Body of pancreas (tissue), 4 donors: ENCODE results near the gene MNAT1. TPM values are rescaled to one million over a fixed set of nuclear protein-coding genes. Genes with fewer than 3 reads are reported as not detected.
"Not testable (repeated sequence)": the region's sequence is repeated elsewhere in the genome, so short reads cannot be mapped to it uniquely, and the experiment has no call there.

ENCODE experiments used
- ATAC-seq: fragments of 150-250 bp; one replicate; pipeline ENCODE4 v1.9.1; 2016
- DNase-seq, 4 donors: peaks; one replicate each; pipeline ENCODE4 v3.0.0-alpha.2; 2019
- H3K27ac ChIP-seq, 4 donors: fragments of 200-600 bp; sonication (generic); 1 replicate in 3 of 4; 2 replicates in 1 of 4; pipeline versions ENCODE4 v1.5.1 to v1.6.1; 2016 to 2019; ENCODE audit warnings: mild to moderate bottlenecking in 1 of 4, mixed read lengths in 1 of 4, moderate library complexity in 1 of 4
- H3K27me3 ChIP-seq, 2 donors: fragments of 200-600 bp; sonication (generic); one replicate each; pipeline ENCODE4 v1.6.0; 2016; ENCODE audit warnings: mild to moderate bottlenecking in 1 of 2
- H3K36me3 ChIP-seq, 2 donors: fragments of 200-600 bp; sonication (generic); replicated peaks in 1 of 2; 2 replicates each; pipeline ENCODE4 v1.5.1; 2016; ENCODE audit warnings: low read depth in 2 of 2; ENCODE audit not compliant: insufficient read depth in 1 of 2
- H3K4me1 ChIP-seq: fragments of 200-600 bp; sonication (generic); one replicate; pipeline ENCODE4 v1.6.0; 2016
- H3K4me3 ChIP-seq, 2 donors: fragments of 200-600 bp; sonication (generic); 1 replicate in 1 of 2; 2 replicates in 1 of 2; pipeline ENCODE4 v1.5.1; 2016 to 2019
- H3K9me3 ChIP-seq, 3 donors: fragments of 200-600 bp; sonication (generic); 1 replicate in 2 of 3; 2 replicates in 1 of 3; pipeline ENCODE4 v1.5.1; 2016
- CTCF ChIP-seq, 7 experiments: fragments of 450-650 bp in 4 of 7; fragments of 200-600 bp in 3 of 7; sonication (generic) in 3 of 7; IDR thresholded peaks; one replicate each; pipeline ENCODE4 v1.5.1; 2016 to 2019; ENCODE audit warnings: antibody characterized with exemption in 7 of 7
- POLR2A ChIP-seq, 3 donors: fragments of 450-650 bp; IDR thresholded peaks; one replicate each; pipeline ENCODE4 v1.6.1; 2016; ENCODE audit warnings: antibody characterized with exemption in 3 of 3, mild to moderate bottlenecking in 2 of 3
- WGBS, 2 donors: methylation state at CpG; one replicate each; pipeline ENCODE4 v1.1.5; 2017; 5-methylcytosine and 5-hydroxymethylcytosine counted together
- intact Hi-C: fragments of 100-400 bp; cut with DNase I; formaldehyde crosslinking; loops from one replicate; pipeline ENCODE4 v1.15.1; 2023
- total RNA-seq, 2 donors: library from RNA; depleted of rRNA; stranded (reverse); fragments of >200 nt; gene quantifications; one replicate each; pipeline ENCODE4 v1.1.0, GENCODE V29; 2016

The MNAT1 gene
- total RNA-seq, 2 donors from 2014 or later = 14.0 to 37.2 TPM

DNA sequence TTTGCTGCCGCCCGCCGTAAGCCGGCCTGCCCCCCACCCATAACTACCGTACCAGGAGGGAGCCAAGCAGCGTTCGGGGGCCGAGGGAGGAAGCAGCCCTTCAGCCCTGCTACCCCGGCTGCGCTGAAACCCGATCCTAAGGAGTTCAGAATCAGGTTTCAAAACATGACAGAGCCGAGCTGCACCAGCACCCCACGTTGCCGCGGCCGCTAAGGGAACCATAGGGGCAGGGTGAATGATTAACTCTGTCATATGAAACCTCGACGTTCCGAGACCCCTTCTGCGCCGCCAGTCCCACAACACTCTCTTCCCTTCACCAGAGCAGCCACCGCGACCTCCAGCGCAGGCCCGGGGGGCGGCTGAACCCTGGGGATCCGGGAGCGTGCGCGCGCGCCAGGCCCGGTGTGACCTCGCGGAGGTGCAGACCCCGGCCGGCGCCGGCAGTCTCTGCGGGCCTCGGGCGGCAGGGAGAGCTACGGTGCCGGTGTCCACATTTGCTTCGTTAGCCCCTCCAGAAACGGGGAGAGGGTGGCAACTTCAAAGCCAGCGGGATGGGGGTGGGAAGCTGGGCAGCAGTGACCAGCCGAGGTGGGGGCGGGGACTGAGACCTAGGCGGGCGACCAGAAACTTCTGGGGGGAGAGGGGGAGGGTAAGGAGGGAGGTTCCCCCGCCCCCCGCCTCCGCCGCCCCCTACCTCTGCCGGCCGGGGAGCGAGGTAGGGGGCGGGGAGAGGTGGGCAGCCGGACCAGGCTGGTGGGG lies 12.0 kb upstream of the MNAT1 start:
- peak overlapping the region; percentile 82 to 86 for H3K4me3 ChIP-seq
- no peaks in the 10 kb centered on the region for H3K27me3 ChIP-seq
- H3K4me1 ChIP-seq = peaks cover 23% of the 10 kb centered on the region
- ATAC-seq (peak; percentile 47), DNase-seq (peak; percentile 45 to 73 (median 62))
- TF ChIP-seq CTCF (IDR thresholded peaks at IDR 0.05) (no peak), POLR2A (IDR thresholded peaks at IDR 0.05) (peak in 2 of 3 donors; percentile 19 to 38)
- intact Hi-C loops = no loop called here
- H3K27ac ChIP-seq = peak overlapping the region; percentile 64 to 82 (median 76)
- WGBS, 2 donors = 0 to 1% methylated on average over 23 to 53 of the region's 60 CpGs
- H3K9me3 ChIP-seq = no peaks in the 10 kb centered on the region
- H3K36me3 ChIP-seq = no peaks in the 10 kb centered on the region

GRCh38 chr14:60723116-60723906 lies 11.2 kb upstream of the MNAT1 start:
- 0 to 1% methylated on average over 17 to 45 of the region's 78 CpGs for WGBS, 2 donors
- no peaks in the 10 kb centered on the region for H3K27me3 ChIP-seq
- ATAC-seq (peak; percentile 52), DNase-seq (peak; percentile 51 to 61 (median 54))
- H3K27ac ChIP-seq = peak overlapping the region; percentile 64 to 82 (median 76)
- no peak for TF ChIP-seq CTCF (IDR thresholded peaks at IDR 0.05)
- TF ChIP-seq POLR2A (IDR thresholded peaks at IDR 0.05) = peak in 2 of 3 donors; percentile 23 to 57
- intact Hi-C loops = no loop called here
- no peaks in the 10 kb centered on the region for H3K36me3 ChIP-seq
- peak overlapping the region; percentile 82 to 86 for H3K4me3 ChIP-seq
- H3K4me1 ChIP-seq = peaks cover 23% of the 10 kb centered on the region
- H3K9me3 ChIP-seq = no peaks in the 10 kb centered on the region

- Histone ChIP-seq H3K4me1 (peaks cover 23% of the 10 kb centered on the region), H3K4me3 (peak within 1 kb of the TSS; percentile 82 to 86), H3K27me3 (no peaks in the 10 kb centered on the region), H3K27ac (peak within 1 kb of the TSS; percentile 64 to 82 (median 76)), H3K36me3 (no peaks in the 10 kb centered on the region), H3K9me3 (no peaks in the 10 kb centered on the region)
- DNase-seq (peak; percentile 77 to 86 (median 82)), ATAC-seq (peak; percentile 84)
- WGBS, 2 donors = 2% methylated on average over 35 to 36 of the region's 36 CpGs
- TF ChIP-seq POLR2A (IDR thresholded peaks at IDR 0.05) (peak; percentile 51 to 83 (median 81)), CTCF (IDR thresholded peaks at IDR 0.05) (peak in 1 of 7 experiments; percentile 10)
- intact Hi-C loops = no loop called here
These were observed 10.5 kb upstream of the MNAT1 start, which contains the start of gene SIX4 for GRCh38 chr14:60723907-60724618. Gene SIX4, minus strand, starts transcription at chr14:60724351. Its CDS starts 277 bp downstream, at chr14:60724074.

DNA sequence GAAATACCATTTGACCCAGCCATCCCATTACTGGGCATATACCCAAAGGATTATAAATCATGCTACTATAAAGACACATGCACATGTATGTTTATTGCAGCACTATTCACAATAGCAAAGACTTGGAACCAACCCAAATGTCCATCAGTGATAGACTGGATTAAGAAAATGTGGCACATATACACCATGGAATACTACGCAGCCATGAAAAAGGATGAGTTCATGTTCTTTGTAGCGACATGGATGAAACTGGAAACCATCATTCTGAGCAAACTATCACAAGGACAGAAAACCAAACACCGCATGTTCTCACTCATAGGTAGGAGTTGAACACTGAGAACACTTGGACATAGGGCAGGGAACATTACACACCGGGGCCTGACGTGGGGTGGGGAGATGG lies 3.3 kb upstream of the MNAT1 start:
- H3K27ac ChIP-seq, H3K9me3 ChIP-seq, ATAC-seq, H3K36me3 ChIP-seq, intact Hi-C loops, H3K4me3 ChIP-seq, DNase-seq, H3K27me3 ChIP-seq: not testable (repeated sequence)
- H3K4me1 ChIP-seq = peaks cover 13% of the 10 kb centered on the region
- WGBS, 2 donors = 91 to 95% methylated on average over 5 of the region's 5 CpGs
